AML-193 (cell line): ENCODE results near the gene ZNF879.

Experiments
- DNase-seq, 2 experiments: peaks; one replicate each; lab custom pipeline; 2025; lab: John Stamatoyannopoulos, UW

The ZNF879 gene

DNA sequence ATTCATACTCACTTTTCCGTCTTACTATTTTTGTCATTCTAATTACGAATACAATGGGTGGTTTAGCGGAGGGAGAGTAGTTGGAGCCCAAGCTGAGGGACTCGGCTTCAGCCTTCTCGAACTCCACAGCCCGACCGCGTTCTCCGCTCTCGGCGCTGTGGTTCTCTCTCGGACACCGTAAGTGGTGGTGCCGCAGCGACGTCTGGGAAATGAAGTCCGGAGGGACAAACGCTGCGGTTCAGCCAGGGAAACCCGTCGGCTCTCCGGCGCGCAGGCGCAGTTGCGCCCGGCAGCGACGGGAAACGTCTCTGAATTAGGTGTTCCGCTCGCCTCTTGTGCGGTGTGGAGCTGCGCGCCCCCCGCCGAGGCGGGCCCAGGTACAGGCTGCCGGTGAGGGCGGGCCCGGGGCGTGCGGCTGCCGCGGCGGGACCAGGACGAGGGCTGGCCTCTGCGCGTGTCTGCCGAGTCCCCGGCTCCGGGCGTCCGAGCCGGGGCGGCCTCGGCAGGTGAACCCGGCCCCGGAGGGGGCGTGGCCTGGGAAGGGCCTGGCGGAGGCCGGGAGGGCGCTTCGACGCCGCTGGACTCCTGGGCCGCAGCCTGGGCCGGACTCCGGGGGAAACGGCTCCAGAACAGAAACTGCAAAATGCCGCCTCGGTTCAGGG is at the start of gene ZNF879:
TSS of gene ZNF879 (plus strand) at position 277 of the 662 bp plus-strand sequence. CDS start 1,201 bp downstream, outside the sequence.
- peak; percentile 62 to 66 for DNase-seq

DNA sequence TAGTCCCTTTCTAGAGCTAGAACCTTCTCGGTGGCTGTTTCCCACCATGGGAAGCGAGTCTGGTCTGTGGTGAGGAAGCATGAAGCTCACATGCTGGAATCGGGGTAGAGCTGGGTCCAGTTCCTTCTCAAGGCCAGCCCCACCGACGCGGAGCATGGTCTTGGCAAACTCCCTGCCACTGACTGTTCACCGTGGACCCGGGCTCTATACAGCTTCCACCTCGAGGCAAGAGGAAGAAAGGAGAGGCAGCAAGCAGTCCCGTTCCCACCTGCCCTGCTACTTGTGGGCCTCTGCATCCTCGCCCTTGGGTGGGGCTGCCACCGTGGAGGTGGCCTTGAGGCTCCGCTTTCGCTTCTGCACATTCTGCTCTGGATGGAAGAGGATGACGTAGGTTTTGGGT is 42.2 kb upstream of the ZNF879 start:
- DNase-seq, result no peak

DNA sequence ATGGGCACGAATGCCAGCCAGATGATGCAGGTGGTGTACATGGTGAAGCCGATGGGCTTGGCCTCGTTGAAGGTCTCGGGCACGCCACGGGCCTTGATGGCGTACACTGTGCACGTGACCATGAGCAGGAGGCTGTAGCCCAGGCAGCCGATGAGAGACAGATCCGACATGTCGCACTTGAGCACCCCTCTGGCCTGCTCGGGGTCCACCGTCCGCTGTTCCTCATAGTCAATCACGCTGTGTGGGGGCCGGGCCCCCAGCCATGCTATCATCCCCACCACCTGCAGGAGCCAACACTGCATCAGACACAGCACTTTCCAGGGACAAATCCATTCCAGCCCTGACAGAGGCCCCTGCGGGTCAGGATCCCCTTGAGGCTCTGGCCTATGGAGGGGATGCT is 40.7 kb upstream of the ZNF879 start:
- no peak for DNase-seq

DNA sequence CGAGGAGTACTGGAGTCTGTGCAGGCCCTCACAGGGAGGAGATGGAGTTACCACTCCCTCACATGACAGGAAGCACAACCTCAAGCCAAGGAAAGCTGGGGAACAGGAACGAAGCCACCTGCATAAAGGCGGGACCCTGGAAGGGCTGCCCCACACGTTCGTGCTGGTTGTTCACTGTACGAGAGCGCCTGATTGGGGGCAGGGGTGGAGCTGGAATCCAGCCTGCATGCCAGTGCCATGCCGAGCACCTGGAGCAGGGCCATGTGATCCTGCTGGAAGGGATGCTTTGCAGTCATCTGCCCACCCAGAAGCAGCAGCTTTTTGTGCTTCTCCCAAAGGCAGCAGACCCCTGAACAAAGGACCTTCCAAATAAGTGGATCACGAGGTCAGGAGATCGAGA is 39.9 kb upstream of the ZNF879 start:
- DNase-seq, result no peak

DNA sequence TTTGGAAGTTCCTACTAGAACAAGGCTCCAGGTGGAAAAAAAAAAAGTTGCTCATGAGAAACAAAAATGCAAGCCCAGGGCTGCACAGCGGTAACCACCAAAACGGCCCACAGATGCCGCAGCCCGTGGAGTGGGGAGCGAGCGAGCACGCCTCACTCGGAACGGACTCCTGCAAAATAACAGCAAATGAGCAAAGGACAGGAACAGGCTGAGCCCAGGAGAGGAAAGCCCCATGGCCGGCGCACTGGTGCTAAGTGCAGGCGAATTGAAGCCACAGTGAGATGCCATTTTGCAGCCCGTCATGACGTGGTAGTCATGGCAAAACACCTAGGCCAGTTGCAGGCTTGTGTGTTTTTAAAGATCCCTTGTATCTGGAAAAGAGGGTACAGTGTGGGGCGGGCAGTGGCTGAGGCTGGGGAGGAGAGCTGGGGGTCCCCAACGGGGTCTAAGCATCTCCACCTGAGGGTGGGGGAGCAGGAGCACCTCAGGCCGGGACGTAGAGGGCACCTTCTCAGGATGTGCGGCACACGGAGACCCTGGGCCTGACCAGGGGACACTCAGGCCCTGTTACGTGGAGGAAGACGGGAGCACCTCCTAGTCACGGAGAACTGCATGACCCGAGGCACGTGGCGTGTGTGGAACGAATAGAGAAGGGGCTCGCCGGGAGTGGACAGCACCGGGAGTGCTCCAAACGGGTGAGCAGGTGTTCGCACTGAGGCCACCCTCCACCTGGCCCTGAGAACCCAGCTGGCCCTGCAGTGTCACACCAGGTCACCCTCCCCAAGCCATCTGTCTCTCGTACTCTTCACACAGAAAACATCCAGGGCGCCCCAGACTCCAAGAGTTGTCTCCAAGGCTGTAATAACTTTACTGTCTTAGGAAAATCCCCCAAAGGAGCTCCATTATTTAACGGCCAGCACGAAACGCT is 39.2 kb upstream of the ZNF879 start:
- DNase-seq, result no peak

DNA sequence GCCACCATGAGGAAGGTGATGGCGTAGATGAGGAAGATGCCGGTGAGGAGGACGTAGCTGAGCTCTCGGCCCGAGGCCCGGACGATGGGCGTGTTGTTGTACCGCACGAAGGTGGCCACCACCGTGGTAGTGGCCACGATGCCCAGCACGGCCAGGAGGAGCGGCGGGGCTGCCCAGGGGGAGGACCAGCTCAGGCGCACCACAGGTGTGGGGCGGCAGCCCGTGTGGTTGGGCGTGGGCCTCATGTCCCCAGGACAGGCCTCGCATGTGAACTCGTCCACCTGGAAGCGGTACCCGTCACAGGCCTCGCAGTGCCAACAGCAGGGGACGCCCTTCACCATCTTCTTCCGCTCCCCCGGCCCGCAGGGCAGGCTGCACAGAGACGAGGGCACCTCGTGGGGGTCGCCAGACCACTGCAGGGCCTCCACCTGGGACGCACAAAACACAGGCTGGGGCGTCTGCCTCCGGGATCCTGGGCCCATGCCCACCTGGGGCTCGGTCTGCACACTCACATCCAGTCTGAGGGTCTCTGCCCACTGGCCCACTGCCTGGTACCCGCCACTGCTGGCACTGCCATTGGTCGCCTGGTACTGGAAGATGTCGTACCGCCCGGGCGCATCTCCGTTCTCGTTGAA is 37.2 kb upstream of the ZNF879 start:
- no peak for DNase-seq

DNA sequence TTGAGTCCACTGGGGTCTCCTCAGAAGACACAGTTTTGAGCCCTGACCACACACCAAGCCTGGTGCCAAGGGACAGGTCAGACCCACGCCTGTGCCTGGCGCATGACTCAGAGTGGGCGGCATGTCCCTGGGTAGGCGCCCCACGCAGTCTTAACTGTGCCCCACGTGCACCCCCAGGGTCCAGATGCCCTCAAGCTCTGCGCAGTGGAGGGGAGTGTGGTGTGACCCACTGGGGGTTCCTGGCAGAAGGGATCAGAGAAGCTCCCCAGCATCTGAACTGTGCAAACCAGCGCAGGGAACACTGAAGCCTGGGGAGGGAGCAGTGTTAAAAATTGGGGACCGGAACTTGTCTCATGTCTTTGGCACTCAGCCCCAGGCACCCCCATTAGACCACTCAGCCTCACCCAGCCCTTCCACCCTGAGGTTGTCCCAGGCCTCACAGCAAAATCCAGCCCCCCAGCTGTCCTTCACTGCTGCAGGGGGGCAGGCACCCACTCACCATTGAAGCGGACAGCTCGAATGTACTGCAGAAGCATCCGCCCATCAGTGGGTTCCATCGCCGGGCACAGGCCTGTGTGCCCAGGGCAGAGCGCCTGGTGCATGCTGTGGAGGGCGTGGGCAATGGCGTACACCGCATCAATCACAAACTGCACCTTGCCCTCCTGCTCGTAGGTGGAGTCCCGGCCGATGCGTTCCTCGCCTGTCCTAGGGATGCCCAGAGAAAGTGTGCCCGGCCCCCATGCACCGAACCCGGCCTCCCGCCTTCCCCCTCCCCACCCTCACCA is 35.0 kb upstream of the ZNF879 start:
- DNase-seq, result no peak

DNA sequence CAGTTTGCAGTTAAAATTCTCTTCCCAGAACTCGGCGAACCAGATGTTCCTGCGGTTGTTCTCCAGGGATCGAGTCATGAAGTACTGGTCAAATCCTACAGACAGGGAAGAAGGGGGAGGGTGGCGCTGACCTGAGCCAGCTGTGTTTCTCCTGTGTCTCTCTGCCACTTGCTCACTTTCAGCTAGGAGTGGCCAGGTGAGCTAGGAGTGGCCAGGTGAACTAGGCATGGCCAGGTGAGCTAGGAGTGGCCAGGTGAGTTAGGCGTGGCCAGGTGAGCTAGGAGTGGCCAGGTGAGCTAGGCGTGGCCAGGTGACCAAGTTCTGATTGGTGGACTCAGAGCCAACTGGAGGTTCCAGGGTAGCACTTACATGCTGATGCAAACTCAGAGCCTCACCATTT is 34.3 kb upstream of the ZNF879 start:
- no peak for DNase-seq

DNA sequence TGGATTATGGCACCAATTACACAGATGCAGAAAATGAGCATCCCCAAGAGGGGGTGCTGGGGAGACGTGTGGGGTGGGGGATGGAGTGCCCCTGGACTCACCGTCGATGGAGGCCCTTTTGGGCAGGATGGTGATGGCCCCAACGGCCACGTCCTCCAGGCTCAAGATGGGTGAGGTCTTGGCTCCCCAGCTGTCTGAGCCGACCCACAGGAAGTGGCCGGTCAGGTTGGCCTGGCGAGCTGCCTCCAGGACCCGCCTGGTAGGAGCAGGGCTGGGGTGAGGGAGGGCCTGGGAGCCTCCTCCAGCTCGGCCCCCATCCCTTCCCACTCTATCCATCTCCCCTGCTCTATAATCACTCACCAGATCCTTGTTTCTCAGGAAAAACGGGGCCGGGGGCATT is 33.1 kb upstream of the ZNF879 start:
- no peak for DNase-seq

DNA sequence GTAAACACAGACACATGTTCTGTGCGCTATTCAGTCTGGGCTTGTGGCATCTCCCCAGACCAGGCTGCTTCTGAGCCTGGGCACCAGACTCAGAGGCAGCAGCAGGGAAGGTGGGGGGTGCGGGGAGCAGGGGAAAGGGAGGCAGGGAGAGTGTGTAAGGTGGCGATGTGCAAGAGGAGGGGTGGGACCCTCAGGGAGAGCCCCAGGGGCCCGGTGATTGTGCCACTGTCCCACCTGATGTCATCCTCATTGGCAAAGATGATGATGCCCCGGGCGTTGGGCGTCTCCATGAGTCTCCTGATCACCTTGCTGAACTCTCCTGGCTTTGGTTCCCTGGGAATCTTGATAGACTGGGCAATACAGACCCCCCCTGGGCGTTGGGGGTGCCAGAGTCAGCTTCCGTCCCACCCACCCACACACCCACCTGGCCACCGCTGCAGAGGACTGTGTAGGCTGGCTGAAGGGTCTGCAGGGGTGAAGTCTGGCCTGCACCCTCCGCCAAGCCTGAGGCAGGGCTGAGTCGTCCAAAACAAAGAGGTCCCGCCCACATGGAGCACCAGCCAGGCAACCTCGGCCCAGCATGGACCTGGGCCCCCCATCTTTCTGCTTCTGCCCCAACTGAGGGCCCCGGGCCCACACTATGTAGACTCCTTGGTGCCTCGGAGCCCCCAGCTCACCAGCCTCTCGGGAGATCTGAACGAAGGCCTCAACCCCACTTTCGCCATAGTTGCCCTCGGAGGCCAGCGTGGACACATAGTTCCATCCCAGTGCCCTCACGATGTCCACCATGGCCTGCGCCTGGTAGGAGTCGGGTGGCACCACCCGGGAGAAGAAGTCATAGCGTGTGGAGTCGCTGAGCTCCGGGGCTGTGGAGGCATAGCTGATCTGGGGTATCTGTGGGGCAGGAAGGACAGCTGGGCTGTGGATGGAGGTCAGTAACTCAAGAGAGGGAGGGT is 32.1 kb upstream of the ZNF879 start:
- no peak for DNase-seq

DNA sequence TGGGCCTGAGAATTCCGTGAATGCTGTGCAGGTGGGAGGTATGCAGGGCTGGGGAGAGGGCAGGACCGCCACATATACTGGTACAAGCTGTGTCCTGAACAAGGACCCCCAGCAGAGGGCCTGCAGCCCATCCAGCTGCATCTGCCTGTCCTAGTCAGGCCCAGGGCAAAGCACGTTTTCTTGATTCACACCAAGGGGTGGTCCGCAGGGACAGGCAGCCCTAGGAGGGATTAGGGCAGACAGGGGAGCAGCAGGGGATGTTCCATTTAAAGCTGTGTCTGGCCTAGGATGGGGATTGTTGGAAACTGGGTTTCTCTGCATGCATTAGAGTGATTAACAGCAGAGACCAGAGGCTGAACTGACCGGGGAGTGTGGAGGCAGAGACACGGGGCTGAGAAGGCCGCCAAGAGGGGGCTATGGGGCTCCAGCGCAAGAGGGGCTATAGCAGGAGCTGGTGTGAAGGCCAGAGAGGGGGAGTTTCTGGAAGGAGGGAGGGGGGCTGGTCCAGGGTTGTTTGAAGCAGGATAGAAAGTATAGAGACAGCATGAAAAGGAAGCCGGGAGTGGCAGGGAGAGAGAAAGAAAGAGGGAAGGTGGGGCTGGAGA is 31.2 kb upstream of the ZNF879 start:
- no peak for DNase-seq

DNA sequence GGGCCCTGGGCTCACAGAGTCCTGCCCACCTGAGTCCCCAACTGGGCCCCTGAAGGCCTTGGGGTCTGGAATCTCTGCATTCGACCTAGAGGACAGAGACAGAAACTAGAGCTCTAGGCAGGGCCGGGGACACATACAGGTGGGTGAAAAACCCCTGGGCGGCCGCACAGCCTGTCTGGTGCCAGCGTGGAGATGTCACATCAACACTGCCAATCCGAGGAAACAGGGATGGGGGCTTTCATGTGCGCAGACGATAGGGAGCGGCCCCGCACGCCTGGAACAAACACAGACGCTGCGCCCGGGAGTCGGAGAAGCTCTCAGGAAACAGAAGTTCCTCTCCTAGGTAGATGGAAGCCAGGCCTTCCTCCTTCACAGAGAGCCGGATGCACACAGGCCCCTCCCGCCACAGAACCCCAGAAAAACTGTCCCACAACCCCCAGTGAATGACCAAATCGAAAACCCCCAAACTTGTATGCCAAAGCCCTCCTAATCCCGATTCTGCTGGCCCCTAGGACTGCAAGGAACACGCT is 30.3 kb upstream of the ZNF879 start:
- no peak for DNase-seq

DNA sequence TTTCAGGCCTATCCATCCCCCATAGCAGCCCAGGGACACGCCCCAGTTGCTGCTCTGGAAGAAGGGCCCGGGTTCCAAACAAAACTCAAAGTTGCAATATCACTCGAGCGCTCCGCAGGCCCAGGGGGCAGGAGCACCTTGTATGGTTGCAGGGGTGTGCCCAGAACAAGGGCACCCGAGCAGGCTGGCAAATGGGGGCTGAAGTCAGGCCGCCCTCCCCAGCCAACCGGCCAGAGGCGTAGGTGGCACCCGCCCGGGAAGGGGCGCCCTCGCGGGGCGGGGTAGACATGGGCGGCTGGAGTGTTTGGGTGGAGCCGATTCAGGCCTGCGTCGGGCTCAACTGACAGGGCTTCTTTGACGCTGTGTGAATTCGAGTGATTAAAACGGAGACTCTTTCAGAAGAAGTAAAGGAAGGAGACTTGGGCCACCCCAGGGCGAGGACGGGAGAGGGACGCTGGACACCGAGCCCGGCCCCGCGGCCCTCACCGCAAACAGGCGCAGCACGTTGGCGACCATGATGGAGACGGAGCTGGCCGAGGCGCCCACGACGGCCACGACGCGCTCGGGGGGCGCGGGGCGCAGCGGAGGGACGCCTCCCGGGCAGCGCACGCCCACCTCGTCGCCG is 29.5 kb upstream of the ZNF879 start:
- DNase-seq, result no peak

DNA sequence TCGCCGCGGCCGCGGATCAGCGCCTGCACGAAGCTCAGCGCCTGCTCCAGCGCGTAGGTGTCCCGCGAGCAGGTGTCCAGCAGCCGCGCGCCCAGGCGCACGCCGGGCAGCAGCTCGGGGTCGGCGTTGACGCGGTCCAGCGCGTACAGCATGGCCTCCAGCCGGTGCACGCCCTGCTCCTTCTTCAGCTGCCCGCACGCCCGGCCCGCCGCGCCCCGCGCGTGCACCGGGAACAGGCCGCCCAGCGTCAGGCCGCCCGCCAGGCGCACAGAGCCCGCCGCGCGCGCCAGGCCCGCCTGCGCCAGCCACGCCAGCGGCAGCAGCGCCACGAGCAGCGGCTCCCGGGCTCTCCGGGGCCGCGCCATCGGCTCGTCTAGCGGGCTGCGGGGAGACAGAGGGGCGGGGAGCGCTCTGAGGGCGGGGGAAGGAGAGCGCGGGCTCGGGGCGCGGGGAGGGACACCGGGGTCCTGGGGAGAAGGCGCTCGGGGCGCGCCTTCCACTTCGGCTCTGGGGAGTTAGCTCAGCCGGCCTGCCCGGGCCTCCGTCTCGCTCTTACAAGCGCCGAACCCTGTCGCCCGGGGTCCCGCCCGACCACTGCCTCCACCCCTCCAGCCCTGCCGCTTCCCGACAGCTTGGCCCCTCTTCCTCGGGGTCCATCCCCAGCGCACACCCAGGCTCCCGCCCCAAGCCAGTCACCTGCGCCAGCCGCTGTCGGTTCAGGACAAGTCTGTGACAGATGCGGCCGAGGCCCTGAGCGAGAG is 28.8 kb upstream of the ZNF879 start, which contains the start of gene GRM6:
TSS of gene GRM6 (minus strand) at position 741 of the 761 bp plus-strand sequence. CDS start at position 365, 376 bp downstream.
- DNase-seq, result no peak

DNA sequence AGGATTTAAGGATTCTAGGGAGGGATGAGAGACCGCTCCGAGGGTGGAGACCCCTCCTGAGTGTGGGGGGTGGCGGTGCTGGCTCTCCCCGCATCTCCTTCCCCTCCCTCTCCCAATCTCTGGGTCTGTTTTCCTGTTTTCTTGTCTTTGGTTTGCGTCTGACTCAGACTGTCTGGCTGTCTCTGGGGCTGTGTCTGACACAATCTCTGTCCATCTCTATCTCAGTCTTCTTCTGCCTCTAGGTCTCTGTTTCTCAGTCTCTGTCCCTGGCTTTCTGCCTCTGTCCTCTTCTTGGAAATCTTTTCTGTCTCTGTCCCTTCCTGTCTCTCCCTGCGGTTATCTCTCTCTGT is 28.3 kb upstream of the ZNF879 start:
- no peak for DNase-seq

DNA sequence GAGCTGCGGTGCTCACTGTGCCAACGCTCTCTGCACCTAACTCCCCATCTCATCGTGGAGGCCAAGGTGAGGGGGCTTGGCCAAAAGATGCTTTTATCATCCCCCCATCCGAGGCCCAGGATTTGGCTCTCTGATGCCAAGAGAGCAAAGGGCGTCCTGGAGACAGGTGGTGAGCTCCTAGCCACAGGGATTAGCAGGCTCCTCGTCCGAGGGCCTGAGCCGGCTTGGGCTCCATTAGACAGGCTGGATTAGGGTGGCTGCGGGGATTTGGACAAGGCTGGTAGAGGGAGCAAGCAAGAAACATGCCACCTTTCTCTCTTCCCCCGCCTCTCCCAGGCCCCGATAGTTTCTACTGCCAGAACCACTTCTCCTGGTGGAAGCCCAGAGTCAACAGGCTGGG is 27.4 kb upstream of the ZNF879 start:
- DNase-seq, result no peak

DNA sequence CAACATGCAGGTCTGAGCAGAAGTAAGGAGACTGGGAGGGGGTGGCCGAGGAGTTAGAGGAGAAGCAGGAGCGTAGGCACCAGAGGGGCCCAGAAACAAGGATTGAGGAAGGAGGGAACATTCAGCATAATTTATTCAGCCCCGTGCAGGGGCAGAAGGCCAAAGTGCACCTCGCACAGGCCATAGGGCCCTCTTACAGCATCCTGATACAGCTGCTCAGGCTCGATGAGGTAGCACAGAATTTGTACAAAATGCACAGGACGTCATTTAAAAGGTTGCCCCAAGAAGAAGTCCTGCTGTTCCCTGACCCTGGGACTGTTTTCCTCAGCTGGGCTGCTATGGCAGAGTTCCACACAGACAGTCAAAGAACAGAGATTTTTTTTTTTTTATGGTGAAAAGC is 26.4 kb upstream of the ZNF879 start:
- DNase-seq, result no peak

DNA sequence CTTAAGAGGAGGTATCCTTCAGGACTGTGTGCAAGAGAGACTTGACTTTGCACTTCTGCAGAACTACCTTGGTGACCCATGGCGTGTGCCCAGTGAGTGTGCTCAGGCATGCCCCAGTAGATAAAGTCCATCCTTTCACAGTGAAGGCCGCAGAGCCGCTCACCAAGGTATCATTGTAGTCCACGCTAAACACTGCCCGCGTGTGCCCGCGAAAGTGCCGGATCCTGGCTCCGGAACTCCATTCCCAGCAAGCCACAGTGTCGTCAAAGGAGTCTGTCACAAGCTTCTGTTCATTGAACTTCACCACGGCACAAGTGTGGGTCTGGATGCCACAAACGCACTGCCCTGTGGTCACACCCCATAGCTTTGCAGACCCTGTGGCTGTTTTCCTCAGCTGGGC is 25.2 kb upstream of the ZNF879 start:
- no peak for DNase-seq

DNA sequence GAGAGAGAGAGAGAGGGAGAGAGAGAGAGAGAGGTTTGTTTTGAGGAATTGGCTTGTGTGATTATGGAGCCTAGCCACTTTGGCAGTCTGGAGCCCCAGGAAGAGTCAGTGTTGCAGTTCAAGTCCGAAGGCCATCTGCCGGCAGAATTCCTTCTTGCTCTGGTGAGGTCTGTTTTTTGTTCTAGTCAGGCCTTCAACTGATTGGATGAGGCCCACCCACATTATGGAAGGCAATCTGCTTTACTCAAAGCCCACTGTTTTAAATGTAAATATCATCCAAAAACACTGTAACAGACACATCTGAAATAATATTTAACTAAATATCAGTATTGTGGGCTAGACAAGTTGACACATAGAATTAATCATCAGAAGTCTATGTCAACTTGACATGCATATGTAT is 17.0 kb upstream of the ZNF879 start:
- DNase-seq, result no peak
